ENCODE data around the gene SARDH. TPM values are rescaled to one million over a fixed set of nuclear protein-coding genes. Genes with fewer than 3 reads are reported as not detected.
A peak's percentile ranks its signal among the peaks of the same experiment; 100 is the strongest.

Gene SARDH
- total RNA-seq, 2 experiments from 2014 or later = 17.7 to 18.5 TPM

- ATAC-seq (ENCODE audit: poor library complexity) = peak; percentile 64
Measured at GRCh38 chr9:133657120-133657661, 81.0 kb downstream of the SARDH start.

GRCh38 chr9:133656211-133657119, 81.7 kb downstream of the SARDH start:
- Mint-ChIP-seq H3K27ac (peak overlapping the region; percentile 93), H3K36me3 (ENCODE audit: low read depth) (peaks cover 7% of the 10 kb centered on the region), H3K27me3 (peaks cover 33% of the 10 kb centered on the region), H3K4me1 (ENCODE audit: low read depth) (peaks cover 47% of the 10 kb centered on the region), H3K9me3 (no peaks in the 10 kb centered on the region), H3K4me3 (peak overlapping the region; percentile 88)
- intact Hi-C loops (cut with DNase I, micrococcal nuclease) = loop anchor here (1.0 to 2.0 kb wide), 4 partner anchors 20 to 70 kb away; no protein-coding TSS in a partner anchor
- TF ChIP-seq CTCF (IDR thresholded peaks at IDR 0.05) = peak; percentile 52
- no peaks in the 10 kb centered on the region for H3K36me3 ChIP-seq (ENCODE audit: insufficient read depth, low read length)
- H3K27ac ChIP-seq (ENCODE audit: low read depth in 1 of 2, low read length in 2 of 2) = no peak overlapping the region
- H3K4me1 ChIP-seq (ENCODE audit: insufficient read depth, low read length) = peaks cover 50% of the 10 kb centered on the region
- peaks cover 0 to 21% of the 10 kb centered on the region in 2 experiments for H3K9me3 ChIP-seq (ENCODE audit: control insufficient read depth in 1 of 2, insufficient read depth in 1 of 2, low read length in 2 of 2)
- ChIA-PET POLR2A (interaction anchor here (0.7 to 3.8 kb wide), 7 partner anchors 9 to 71 kb away, joined by 3 to 26 read pairs (median 5); no protein-coding TSS in a partner anchor), CTCF (interaction anchor here (1.0 to 1.6 kb wide), 6 partner anchors 19 to 70 kb away, joined by 3 to 6 read pairs (median 6); no protein-coding TSS in a partner anchor)
- DNase-seq (peak; percentile 39 to 80 (median 62)), ATAC-seq (ENCODE audit: poor library complexity) (peak; percentile 69)
- peaks cover 5 to 24% of the 10 kb centered on the region in 2 experiments for H3K27me3 ChIP-seq (ENCODE audit: control insufficient read depth in 1 of 2, insufficient read depth in 2 of 2, low read length in 2 of 2)
- peak overlapping the region; percentile 22 for H3K4me3 ChIP-seq (ENCODE audit: low read length)

More at GRCh38 chr9:133657120-133657661, 81.0 kb downstream of the SARDH start:
- peaks cover 33% of the 10 kb centered on the region for H3K27me3 Mint-ChIP-seq
- peaks cover 47% of the 10 kb centered on the region for H3K4me1 Mint-ChIP-seq (ENCODE audit: low read depth)
- peaks cover 7% of the 10 kb centered on the region for H3K36me3 Mint-ChIP-seq (ENCODE audit: low read depth)
- peak in 5 of 14 experiments; percentile 10 to 63 (median 41) for DNase-seq
- Histone ChIP-seq H3K4me1 (ENCODE audit: insufficient read depth, low read length) (peaks cover 50% of the 10 kb centered on the region), H3K36me3 (ENCODE audit: insufficient read depth, low read length) (no peaks in the 10 kb centered on the region), H3K27ac (ENCODE audit: low read depth in 1 of 2, low read length in 2 of 2) (no peak overlapping the region), H3K9me3 (ENCODE audit: control insufficient read depth in 1 of 2, insufficient read depth in 1 of 2, low read length in 2 of 2) (peaks cover 0 to 21% of the 10 kb centered on the region in 2 experiments), H3K27me3 (ENCODE audit: control insufficient read depth in 1 of 2, insufficient read depth in 2 of 2, low read length in 2 of 2) (peaks cover 5 to 24% of the 10 kb centered on the region in 2 experiments), H3K4me3 (ENCODE audit: low read length) (peak overlapping the region; percentile 22)
- H3K9me3 Mint-ChIP-seq = no peaks in the 10 kb centered on the region
- no peak for TF ChIP-seq CTCF (IDR thresholded peaks at IDR 0.05)
- CTCF ChIA-PET = interaction anchor here (1.1 to 1.6 kb wide), 4 partner anchors 18 to 70 kb away, joined by 3 to 6 read pairs (median 5); no protein-coding TSS in a partner anchor
- POLR2A ChIA-PET = interaction anchor here (1.5 to 3.8 kb wide), 3 partner anchors 20 to 70 kb away, joined by 4 to 26 read pairs (median 6); no protein-coding TSS in a partner anchor
- H3K27ac Mint-ChIP-seq = peak overlapping the region; percentile 93
- H3K4me3 Mint-ChIP-seq = peak overlapping the region; percentile 88
- intact Hi-C loops (cut with DNase I, micrococcal nuclease) = loop anchor here (1.0 to 2.0 kb wide), 3 partner anchors 20 to 70 kb away; no protein-coding TSS in a partner anchor

GRCh38 chr9:133655701-133656100, 82.5 kb downstream of the SARDH start:
- Mint-ChIP-seq H3K27ac (peak overlapping the region; percentile 93), H3K27me3 (peaks cover 33% of the 10 kb centered on the region), H3K9me3 (no peaks in the 10 kb centered on the region), H3K36me3 (ENCODE audit: low read depth) (peaks cover 7% of the 10 kb centered on the region), H3K4me1 (ENCODE audit: low read depth) (peaks cover 47% of the 10 kb centered on the region), H3K4me3 (no peak overlapping the region)
- TF ChIP-seq CTCF (IDR thresholded peaks at IDR 0.05) = no peak
- Histone ChIP-seq H3K4me3 (ENCODE audit: low read length) (no peak overlapping the region), H3K9me3 (ENCODE audit: control insufficient read depth in 1 of 2, insufficient read depth in 1 of 2, low read length in 2 of 2) (peaks cover 0 to 21% of the 10 kb centered on the region in 2 experiments), H3K27me3 (ENCODE audit: control insufficient read depth in 1 of 2, insufficient read depth in 2 of 2, low read length in 2 of 2) (peaks cover 5 to 26% of the 10 kb centered on the region in 2 experiments), H3K4me1 (ENCODE audit: insufficient read depth, low read length) (peaks cover 50% of the 10 kb centered on the region), H3K27ac (ENCODE audit: low read depth in 1 of 2, low read length in 2 of 2) (no peak overlapping the region), H3K36me3 (ENCODE audit: insufficient read depth, low read length) (no peaks in the 10 kb centered on the region)
- CTCF ChIA-PET = interaction anchor here (1.0 to 1.6 kb wide), 5 partner anchors 20 to 60 kb away, joined by 3 to 6 read pairs (median 6); no protein-coding TSS in a partner anchor
- intact Hi-C loops (cut with DNase I, micrococcal nuclease) = loop anchor here (1.0 to 2.0 kb wide), 3 partner anchors 21 to 71 kb away; no protein-coding TSS in a partner anchor
- ATAC-seq (ENCODE audit: poor library complexity) (no peak), DNase-seq (no peak)
- POLR2A ChIA-PET = interaction anchor here (1.0 to 3.8 kb wide), 5 partner anchors 8 to 71 kb away, joined by 5 to 26 read pairs (median 6); no protein-coding TSS in a partner anchor

Data from CD4-positive, alpha-beta T cell (primary cell).